ENCODE results near the gene ADAMTS4. TPM values are rescaled to one million over a fixed set of nuclear protein-coding genes. Genes with fewer than 3 reads are reported as not detected.
A peak's percentile ranks its signal among the peaks of the same experiment; 100 is the strongest.

The ADAMTS4 gene
- total RNA-seq, 1 donor from 2014 or later: 1.2 TPM

DNA sequence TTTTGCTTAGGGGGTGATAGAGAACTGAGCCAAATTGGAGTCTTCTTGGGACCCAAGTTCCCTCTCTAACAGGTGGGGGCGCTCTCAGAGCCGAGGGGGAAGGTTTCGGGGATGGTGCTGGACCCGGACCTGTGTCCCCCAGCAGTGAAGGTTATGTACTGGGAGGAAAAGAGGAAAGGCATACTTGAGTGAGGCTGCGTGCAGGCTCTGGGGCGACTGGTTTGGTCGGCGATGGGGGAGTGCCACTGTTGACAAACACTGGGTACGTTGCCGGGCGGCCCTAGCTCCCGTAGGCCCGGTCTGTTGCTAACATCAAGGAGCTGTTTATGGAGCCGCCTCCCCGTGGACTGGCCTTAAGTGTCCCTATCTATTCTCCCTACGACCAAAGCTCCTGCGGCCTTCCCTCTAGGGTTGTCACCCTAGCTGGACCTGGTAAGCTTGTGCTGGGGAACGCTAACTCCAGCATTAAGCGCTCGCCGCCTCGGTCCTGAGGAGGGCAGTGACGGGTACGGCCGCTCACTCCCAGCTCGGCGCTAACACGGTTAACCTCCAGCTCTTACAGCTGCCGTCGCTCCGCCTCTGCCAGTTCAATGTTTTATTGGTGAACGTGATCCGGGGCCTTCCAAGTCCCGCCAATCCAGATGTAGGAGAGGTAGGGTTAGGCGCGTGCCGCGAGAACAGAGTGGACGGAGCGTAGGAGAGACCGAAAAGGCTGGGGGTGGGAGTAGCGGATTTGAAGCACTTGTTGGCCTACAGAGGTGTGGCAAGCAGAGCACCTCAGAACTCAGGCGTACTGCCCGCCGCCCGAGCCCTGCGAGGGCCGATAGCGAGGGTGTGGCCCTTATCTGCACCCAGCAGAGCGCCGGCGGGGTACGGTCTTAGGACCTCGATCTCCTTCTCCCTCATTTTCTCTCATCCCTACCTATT, 32.8 kb downstream of the ADAMTS4 start, which contains the start of gene PPOX:
Gene PPOX (plus strand): TSS at position 685 of the 927 bp plus-strand sequence. CDS start 422 bp downstream, outside the sequence.
- Mint-ChIP-seq H3K4me3 (ENCODE audit: unreplicated experiment) (peak within 1 kb of the TSS; percentile 90), H3K27me3 (ENCODE audit: unreplicated experiment) (no peaks in the 10 kb centered on the region), H3K27ac (ENCODE audit: unreplicated experiment) (peak within 1 kb of the TSS; percentile 100), H3K9me3 (ENCODE audit: unreplicated experiment) (no peaks in the 10 kb centered on the region), H3K36me3 (ENCODE audit: unreplicated experiment) (peaks cover 19% of the 10 kb centered on the region), H3K4me1 (ENCODE audit: unreplicated experiment) (peaks cover 34% of the 10 kb centered on the region)
- TF ChIP-seq, protein P1, sequence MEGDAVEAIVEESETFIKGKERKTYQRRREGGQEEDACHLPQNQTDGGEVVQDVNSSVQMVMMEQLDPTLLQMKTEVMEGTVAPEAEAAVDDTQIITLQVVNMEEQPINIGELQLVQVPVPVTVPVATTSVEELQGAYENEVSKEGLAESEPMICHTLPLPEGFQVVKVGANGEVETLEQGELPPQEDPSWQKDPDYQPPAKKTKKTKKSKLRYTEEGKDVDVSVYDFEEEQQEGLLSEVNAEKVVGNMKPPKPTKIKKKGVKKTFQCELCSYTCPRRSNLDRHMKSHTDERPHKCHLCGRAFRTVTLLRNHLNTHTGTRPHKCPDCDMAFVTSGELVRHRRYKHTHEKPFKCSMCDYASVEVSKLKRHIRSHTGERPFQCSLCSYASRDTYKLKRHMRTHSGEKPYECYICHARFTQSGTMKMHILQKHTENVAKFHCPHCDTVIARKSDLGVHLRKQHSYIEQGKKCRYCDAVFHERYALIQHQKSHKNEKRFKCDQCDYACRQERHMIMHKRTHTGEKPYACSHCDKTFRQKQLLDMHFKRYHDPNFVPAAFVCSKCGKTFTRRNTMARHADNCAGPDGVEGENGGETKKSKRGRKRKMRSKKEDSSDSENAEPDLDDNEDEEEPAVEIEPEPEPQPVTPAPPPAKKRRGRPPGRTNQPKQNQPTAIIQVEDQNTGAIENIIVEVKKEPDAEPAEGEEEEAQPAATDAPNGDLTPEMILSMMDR (IDR thresholded peaks at IDR 0.05): peak; percentile 61
- DNase-seq (ENCODE audit: extremely low spot score, unreplicated experiment): peak; percentile 97

DNA sequence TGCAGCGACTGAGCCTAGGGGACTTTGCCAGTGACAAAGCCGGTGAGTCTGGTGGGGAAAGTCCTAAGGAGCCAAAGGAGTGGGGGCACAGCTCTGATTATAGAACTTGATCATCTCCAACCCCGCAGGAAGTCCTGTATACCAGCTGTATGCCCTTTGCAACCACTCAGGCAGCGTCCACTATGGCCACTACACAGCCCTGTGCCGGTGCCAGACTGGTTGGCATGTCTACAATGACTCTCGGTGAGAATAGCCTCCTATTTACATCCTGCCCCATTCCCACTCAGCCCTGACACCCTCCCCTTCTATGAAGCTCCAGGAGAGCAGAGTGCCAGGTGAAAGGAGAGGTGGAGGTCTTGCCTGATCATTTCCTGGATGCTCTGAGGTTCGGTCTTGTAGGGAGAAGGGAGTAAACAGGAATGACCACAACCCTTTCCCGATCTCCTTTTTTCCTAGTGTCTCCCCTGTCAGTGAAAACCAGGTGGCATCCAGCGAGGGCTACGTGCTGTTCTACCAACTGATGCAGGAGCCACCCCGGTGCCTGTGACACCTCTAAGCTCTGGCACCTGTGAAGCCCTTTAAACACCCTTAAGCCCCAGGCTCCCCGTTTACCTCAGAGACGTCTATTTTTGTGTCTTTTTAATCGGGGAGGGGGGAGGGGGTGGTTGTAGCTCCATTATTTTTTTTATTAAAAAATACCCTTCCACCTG, 33.8 kb downstream of the ADAMTS4 start:
- no peak for DNase-seq (ENCODE audit: extremely low spot score, unreplicated experiment)

DNA sequence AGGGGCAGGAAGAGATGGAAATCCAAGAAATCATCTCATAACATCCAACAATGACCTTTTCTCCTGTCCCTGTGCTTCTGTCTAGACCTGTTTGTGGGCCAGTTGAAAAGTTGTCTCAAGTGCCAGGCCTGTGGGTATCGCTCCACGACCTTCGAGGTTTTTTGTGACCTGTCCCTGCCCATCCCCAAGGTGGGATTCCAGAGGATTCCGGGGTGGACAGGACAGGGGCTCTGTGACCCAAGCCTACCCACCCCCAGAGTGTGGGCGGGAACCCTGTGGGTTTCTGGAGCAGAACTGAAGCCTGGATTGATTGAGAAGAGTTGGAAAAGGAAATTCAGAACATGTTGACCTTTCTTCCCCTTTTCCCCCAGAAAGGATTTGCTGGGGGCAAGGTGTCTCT, 35.1 kb downstream of the ADAMTS4 start:
- no peak overlapping the region for H3K4me3 Mint-ChIP-seq (ENCODE audit: unreplicated experiment)
- H3K9me3 Mint-ChIP-seq (ENCODE audit: unreplicated experiment): no peaks in the 10 kb centered on the region
- H3K36me3 Mint-ChIP-seq (ENCODE audit: unreplicated experiment): peaks cover 12% of the 10 kb centered on the region
- peak overlapping the region; percentile 29 for H3K27ac Mint-ChIP-seq (ENCODE audit: unreplicated experiment)
- TF ChIP-seq, protein P1 (IDR thresholded peaks at IDR 0.05): no peak
- H3K4me1 Mint-ChIP-seq (ENCODE audit: unreplicated experiment): peaks cover 46% of the 10 kb centered on the region
- H3K27me3 Mint-ChIP-seq (ENCODE audit: unreplicated experiment): no peaks in the 10 kb centered on the region
- no peak for DNase-seq (ENCODE audit: extremely low spot score, unreplicated experiment)

More for the DNA sequence above, 33.8 kb downstream of the ADAMTS4 start:
- H3K4me1 Mint-ChIP-seq (ENCODE audit: unreplicated experiment): peaks cover 38% of the 10 kb centered on the region
- peak overlapping the region; percentile 48 for H3K4me3 Mint-ChIP-seq (ENCODE audit: unreplicated experiment)
- TF ChIP-seq, protein P1 (IDR thresholded peaks at IDR 0.05): no peak
- peak overlapping the region; percentile 100 for H3K27ac Mint-ChIP-seq (ENCODE audit: unreplicated experiment)
- H3K9me3 Mint-ChIP-seq (ENCODE audit: unreplicated experiment): no peaks in the 10 kb centered on the region
- peaks cover 16% of the 10 kb centered on the region for H3K36me3 Mint-ChIP-seq (ENCODE audit: unreplicated experiment)
- H3K27me3 Mint-ChIP-seq (ENCODE audit: unreplicated experiment): no peaks in the 10 kb centered on the region

DNA sequence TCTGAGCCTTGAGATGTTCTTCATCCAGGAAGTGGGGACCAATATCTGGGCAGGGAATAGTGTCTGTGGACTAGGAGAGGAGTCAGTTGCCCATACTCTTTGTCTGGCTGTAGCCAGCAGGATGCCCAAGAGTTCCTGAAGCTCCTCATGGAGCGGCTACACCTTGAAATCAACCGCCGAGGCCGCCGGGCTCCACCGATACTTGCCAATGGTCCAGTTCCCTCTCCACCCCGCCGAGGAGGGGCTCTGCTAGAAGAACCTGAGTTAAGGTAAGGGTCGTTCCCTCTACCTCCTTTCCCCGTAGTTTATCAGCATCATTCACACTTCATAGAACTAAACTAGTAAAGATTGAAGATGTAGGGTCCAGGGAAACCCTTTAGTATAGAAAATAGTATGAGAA, 36.0 kb downstream of the ADAMTS4 start:
- Mint-ChIP-seq H3K27ac (ENCODE audit: unreplicated experiment) (no peak overlapping the region), H3K36me3 (ENCODE audit: unreplicated experiment) (peaks cover 14% of the 10 kb centered on the region)
- no peak for DNase-seq (ENCODE audit: extremely low spot score, unreplicated experiment)

More for the DNA sequence above, 36.0 kb downstream of the ADAMTS4 start:
- Mint-ChIP-seq H3K4me1 (ENCODE audit: unreplicated experiment) (peaks cover 45% of the 10 kb centered on the region), H3K4me3 (ENCODE audit: unreplicated experiment) (no peak overlapping the region), H3K9me3 (ENCODE audit: unreplicated experiment) (no peaks in the 10 kb centered on the region), H3K27me3 (ENCODE audit: unreplicated experiment) (no peaks in the 10 kb centered on the region)
- TF ChIP-seq, protein P1 (IDR thresholded peaks at IDR 0.05): no peak

Data from osteocyte (in vitro differentiated cells).